Right lobe of liver (tissue), 6 donors: ENCODE data around the gene ZNF646. TPM values are rescaled to one million over a fixed set of nuclear protein-coding genes. Genes with fewer than 3 reads are reported as not detected.

Experiments
- ATAC-seq, 4 donors: fragments of 200-7000 bp; cut with Tn5 transposase; one replicate each; pipeline ENCODE4 v1.9.1; 2020; ENCODE audit warnings: mild to moderate bottlenecking in 4 of 4, moderate library complexity in 4 of 4
- DNase-seq, 3 donors: peaks; one replicate each; pipeline ENCODE4 v3.0.0-alpha.2; 2020
- H3K27ac ChIP-seq, 3 donors: fragments of 200-600 bp; one replicate each; pipeline ENCODE4 v1.8.0; 2022
- H3K27me3 ChIP-seq, 2 donors: fragments of 200-600 bp; one replicate each; pipeline ENCODE4 v1.8.0; 2022
- H3K36me3 ChIP-seq, 4 donors: fragments of 200-600 bp; sonication (generic) in 1 of 4; one replicate each; pipeline versions ENCODE4 v1.5.1 to v1.8.0; 2017 to 2022; ENCODE audit warnings: control low read depth in 1 of 4
- H3K4me1 ChIP-seq, 4 donors: fragments of 200-600 bp; sonication (generic) in 1 of 4; one replicate each; pipeline versions ENCODE4 v1.5.1 to v1.8.0; 2017 to 2022; ENCODE audit warnings: control low read depth in 1 of 4
- H3K4me3 ChIP-seq, 3 donors: fragments of 200-600 bp; one replicate each; pipeline ENCODE4 v1.8.0; 2022
- H3K9me3 ChIP-seq, 4 donors: fragments of 200-600 bp; sonication (generic) in 1 of 4; one replicate each; pipeline versions ENCODE4 v1.5.1 to v1.8.0; 2017 to 2022; ENCODE audit warnings: control low read depth in 1 of 4
- CTCF ChIP-seq, 4 donors: fragments of 200-600 bp in 3 of 4; fragments of 450-650 bp in 1 of 4; IDR thresholded peaks; one replicate each; pipeline versions ENCODE4 v1.5.1 to v1.8.0; 2016 to 2022; ENCODE audit warnings: antibody characterized with exemption in 4 of 4, mild to moderate bottlenecking in 2 of 4
- POLR2A ChIP-seq: fragments of 450-650 bp; IDR thresholded peaks from one replicate; pipeline ENCODE4 v1.6.1; 2017; ENCODE audit warnings: antibody characterized with exemption, mild to moderate bottlenecking
- WGBS: methylation state at CpG from one replicate; pipeline ENCODE4 v1.1.6; 2018; ENCODE audit warnings: low coverage, low lambda C conversion rate; ENCODE audit not compliant: insufficient coverage; ENCODE audit errors: missing lambda C conversion rate; 5-methylcytosine and 5-hydroxymethylcytosine counted together
- intact Hi-C, 2 donors: fragments of 100-400 bp; cut with DNase I; formaldehyde crosslinking; loops; one replicate each; pipeline versions ENCODE4 v1.11.2 to v1.14.1; 2022
- total RNA-seq, 6 experiments: library from RNA; depleted of rRNA in 2 of 6; stranded (reverse); fragments of >200 nt in 2 of 6; fragmentation: NEBNext Ultra II Directional in 3 of 6; extraction: Animal tissue kit (Norgen Biotek cat#: 25700) in 3 of 6; gene quantifications; one replicate each; pipeline versions ENCODE4 v1.1.0 to v1.2.4, GENCODE V29; 2016 to 2023
- donor health status: DM: no; HTN: yes; CAD: no.
- donor health status: DM: no; HTN: no; CAD: no.
- donor health status: DM: no; HTN: no; CAD: no.
- donor health status: DM: no; HTN: yes; CAD: no.
- donor health status: DM: no; HTN: yes; CAD: no.

ZNF646 gene
- total RNA-seq, 6 experiments from 2014 or later: 4.2 to 5.0 (median 4.5) TPM

GRCh38 chr16:31132303-31132979, 58.2 kb downstream of the ZNF646 start:
- no peak for DNase-seq
- TF ChIP-seq CTCF (IDR thresholded peaks at IDR 0.05): no peak
- no peak for TF ChIP-seq POLR2A
- no peaks in the 10 kb centered on the region for H3K9me3 ChIP-seq
- WGBS: no CpG with 5 or more reads among the region's 20 CpGs
- H3K27me3 ChIP-seq: no peaks in the 10 kb centered on the region
- no peak overlapping the region for H3K4me3 ChIP-seq
- intact Hi-C loops: no loop called here
- peaks cover 0 to 19% (median 0%) of the 10 kb centered on the region in 4 donors for H3K36me3 ChIP-seq
- no peak overlapping the region for H3K27ac ChIP-seq
- no peak for ATAC-seq
- peaks cover 0 to 2% (median 0%) of the 10 kb centered on the region in 4 donors for H3K4me1 ChIP-seq

- Histone ChIP-seq H3K4me1 (peaks cover 0 to 2% (median 0%) of the 10 kb centered on the region in 4 donors), H3K27me3 (no peaks in the 10 kb centered on the region), H3K36me3 (peaks cover 0 to 17% (median 0%) of the 10 kb centered on the region in 4 donors), H3K4me3 (no peak overlapping the region), H3K27ac (no peak overlapping the region), H3K9me3 (no peaks in the 10 kb centered on the region)
- TF ChIP-seq POLR2A: no peak
- TF ChIP-seq CTCF (IDR thresholded peaks at IDR 0.05): no peak
- 88% methylated on average over 2 of the region's 6 CpGs for WGBS
- intact Hi-C loops: no loop called here
- DNase-seq (no peak), ATAC-seq (no peak)
These were observed 58.9 kb downstream of the ZNF646 start for GRCh38 chr16:31133046-31133501.

Other genes starting within 250 kb of the ZNF646 start
- 10 to 100 TPM in 2 of 6 experiments, 1 to 10 TPM in 4; 5.9 to 14.3 (median 7.9) TPM for gene BCL7C, start 180.3 kb upstream of the ZNF646 start, total RNA-seq
- gene CTF1, start 177.8 kb upstream of the ZNF646 start, total RNA-seq: under 1 TPM in 4 of 6 experiments, not detected in 2; 0.13 to 0.74 (median 0.43) TPM
- gene FBXL19, start 150.8 kb upstream of the ZNF646 start, total RNA-seq: 1 to 10 TPM; 2.8 to 8.0 (median 3.4) TPM
- gene ORAI3, start 125.4 kb upstream of the ZNF646 start, total RNA-seq: 10 to 100 TPM; 27.7 to 56.6 (median 31.6) TPM
- 1 to 10 TPM; 3.7 to 7.4 (median 6.9) TPM for gene SETD1A, start 116.7 kb upstream of the ZNF646 start, total RNA-seq
- 100 to 1,000 TPM in 3 of 6 experiments, 10 to 100 TPM in 3; 54.6 to 219 (median 86.9) TPM for gene HSD3B7, start 89.2 kb upstream of the ZNF646 start, total RNA-seq
- gene STX1B, start 63.8 kb upstream of the ZNF646 start, total RNA-seq: 1 to 10 TPM in 4 of 6 experiments, under 1 TPM in 2; 0.61 to 4.5 (median 2.6) TPM
- 10 to 100 TPM; 18.8 to 52.8 (median 23.6) TPM for gene STX4, start 40.9 kb upstream of the ZNF646 start, total RNA-seq
- 1 to 10 TPM; 2.0 to 4.6 (median 3.5) TPM for gene ZNF668, start 182 bp upstream of the ZNF646 start, total RNA-seq
- 10 to 100 TPM in 1 of 6 experiments, 1 to 10 TPM in 5; 2.3 to 14.8 (median 3.9) TPM for gene PRSS53, start 14.5 kb downstream of the ZNF646 start, total RNA-seq
- gene VKORC1, start 20.4 kb downstream of the ZNF646 start, total RNA-seq: 100 to 1,000 TPM; 102 to 297 (median 199) TPM
- gene BCKDK, start 34.0 kb downstream of the ZNF646 start, total RNA-seq: 10 to 100 TPM; 34.8 to 61.5 (median 41.8) TPM
- gene KAT8, start 43.2 kb downstream of the ZNF646 start, total RNA-seq: 10 to 100 TPM; 20.4 to 29.9 (median 25.2) TPM
- gene PRSS8, start 61.3 kb downstream of the ZNF646 start, total RNA-seq: 10 to 100 TPM in 4 of 6 experiments, 1 to 10 TPM in 2; 5.6 to 20.0 (median 13.1) TPM
- gene PRSS36, start 75.6 kb downstream of the ZNF646 start, total RNA-seq: 1 to 10 TPM in 3 of 6 experiments, under 1 TPM in 3; 0.25 to 1.6 (median 1.0) TPM
- 10 to 100 TPM; 18.7 to 69.7 (median 40.4) TPM for gene FUS, start 105.7 kb downstream of the ZNF646 start, total RNA-seq
- gene PYCARD, start 128.3 kb downstream of the ZNF646 start, total RNA-seq: 10 to 100 TPM in 3 of 6 experiments, 1 to 10 TPM in 3; 5.7 to 14.9 (median 9.6) TPM
- gene TRIM72, start 139.7 kb downstream of the ZNF646 start, total RNA-seq: under 1 TPM in 1 of 6 experiments, not detected in 5; 0.06 TPM
- not detected for gene PYDC1, start 142.7 kb downstream of the ZNF646 start, total RNA-seq
- gene ITGAM, start 185.6 kb downstream of the ZNF646 start, total RNA-seq: 10 to 100 TPM in 1 of 6 experiments, 1 to 10 TPM in 5; 2.7 to 11.6 (median 4.3) TPM